T-helper 1 cell (primary cell): ENCODE results near the gene DCAKD.

Source experiments
- DNase-seq, 5 donors: peaks; one replicate each; pipeline ENCODE4 v3.0.0-alpha.2; 2012 to 2020

Gene DCAKD

GRCh38 chr17:44999433-44999832 lies 52.0 kb downstream of the DCAKD start:
- DNase-seq, result no peak

- DNase-seq, result no peak
Measured at GRCh38 chr17:44998646-44999045, 52.8 kb downstream of the DCAKD start.

GRCh38 chr17:44997733-44998520 lies 53.5 kb downstream of the DCAKD start:
- no peak for DNase-seq

GRCh38 chr17:44996304-44996703 lies 55.1 kb downstream of the DCAKD start:
- DNase-seq, result no peak

GRCh38 chr17:44995436-44996001 lies 55.9 kb downstream of the DCAKD start:
- no peak for DNase-seq

- DNase-seq, result no peak
Measured at GRCh38 chr17:44992242-44992939, 59.0 kb downstream of the DCAKD start.

- no peak for DNase-seq
Measured at GRCh38 chr17:44990994-44991393, 60.4 kb downstream of the DCAKD start.

GRCh38 chr17:44989552-44990138 lies 61.8 kb downstream of the DCAKD start:
- no peak for DNase-seq

GRCh38 chr17:44988044-44988942 lies 63.1 kb downstream of the DCAKD start:
- DNase-seq, result no peak

GRCh38 chr17:44983563-44983962 lies 67.9 kb downstream of the DCAKD start:
- no peak for DNase-seq

GRCh38 chr17:44982113-44982702 lies 69.2 kb downstream of the DCAKD start:
- DNase-seq, result no peak

- no peak for DNase-seq
Measured at GRCh38 chr17:44981221-44981968, 70.0 kb downstream of the DCAKD start.

GRCh38 chr17:44979426-44979995 lies 71.9 kb downstream of the DCAKD start:
- no peak for DNase-seq

- no peak for DNase-seq
Measured at GRCh38 chr17:44978807-44979206, 72.6 kb downstream of the DCAKD start.

GRCh38 chr17:44977814-44978550 lies 73.5 kb downstream of the DCAKD start:
- no peak for DNase-seq

- no peak for DNase-seq
Measured at GRCh38 chr17:44977065-44977464, 74.4 kb downstream of the DCAKD start.

GRCh38 chr17:44976206-44976605 lies 75.2 kb downstream of the DCAKD start:
- DNase-seq, result no peak
